Panc1 (cell line): Measurements from ENCODE around the gene NOP10.

ENCODE experiments used
- CTCF ChIP-seq: fragments of 450-650 bp; IDR thresholded peaks from 2 replicates; pipeline ENCODE4 v1.5.1; 2017; ENCODE audit warnings: mild to moderate bottlenecking
- TCF7L2 ChIP-seq: IDR thresholded peaks from 2 replicates; pipeline ENCODE4 v1.6.1; 2011; ENCODE audit warnings: mild to moderate bottlenecking, low read depth, low read length, inconsistent platforms

GRCh38 chr15:34365091-34365825 lies 22.3 kb upstream of the NOP10 start:
- no peak for TF ChIP-seq TCF7L2
- no peak for TF ChIP-seq CTCF
